ENCODE data around the gene SUCLG2.

GRCh38 chr3:67517781-67518180 lies 136.6 kb downstream of the SUCLG2 start:
- TF ChIP-seq EZH2 (IDR thresholded peaks at IDR 0.05; ENCODE audit: borderline replicate concordance, low read length) (no peak), CTCF (conservative IDR thresholded peaks at IDR 0.05 in 1 of 2, IDR thresholded peaks at IDR 0.05 in 1 of 2; ENCODE audit: extremely low read depth in 1 of 2, insufficient read depth in 1 of 2, low read depth in 1 of 2, low read length in 2 of 2) (no peak)
